ENCODE measurements around the gene TRPM3. TPM values are rescaled to one million over a fixed set of nuclear protein-coding genes. Genes with fewer than 3 reads are reported as not detected.

The TRPM3 gene
- total RNA-seq, 2 experiments from 2014 or later: not detected

- Mint-ChIP-seq H3K4me1 (ENCODE audit: low read depth) (no peaks in the 10 kb centered on the region), H3K4me3 (no peak overlapping the region), H3K27ac (no peak overlapping the region), H3K36me3 (ENCODE audit: low read depth) (no peaks in the 10 kb centered on the region), H3K27me3 (peaks cover 6% of the 10 kb centered on the region), H3K9me3 (no peaks in the 10 kb centered on the region)
- Histone ChIP-seq H3K4me1 (ENCODE audit: insufficient read depth, low read length) (no peaks in the 10 kb centered on the region), H3K36me3 (ENCODE audit: insufficient read depth, low read length) (no peaks in the 10 kb centered on the region), H3K4me3 (ENCODE audit: low read length) (no peak overlapping the region), H3K27me3 (ENCODE audit: control insufficient read depth in 1 of 2, insufficient read depth in 2 of 2, low read length in 2 of 2) (no peaks in the 10 kb centered on the region), H3K9me3 (ENCODE audit: control insufficient read depth in 1 of 2, insufficient read depth in 1 of 2, low read length in 2 of 2) (no peaks in the 10 kb centered on the region), H3K27ac (ENCODE audit: low read depth in 1 of 2, low read length in 2 of 2) (no peak overlapping the region)
- DNase-seq (no peak), ATAC-seq (ENCODE audit: poor library complexity) (no peak)
- TF ChIP-seq CTCF (IDR thresholded peaks at IDR 0.05): no peak
- intact Hi-C loops (cut with DNase I, micrococcal nuclease): no loop called here
- POLR2A ChIA-PET: no interaction called here
- CTCF ChIA-PET: no interaction called here
Measured at GRCh38 chr9:70678153-70678552, 443.3 kb downstream of the TRPM3 start.

GRCh38 chr9:70677055-70677735 is 444.2 kb downstream of the TRPM3 start:
- H3K4me3 Mint-ChIP-seq: no peak overlapping the region
- no peak for ATAC-seq (ENCODE audit: poor library complexity)
- H3K9me3 Mint-ChIP-seq: no peaks in the 10 kb centered on the region
- TF ChIP-seq CTCF (IDR thresholded peaks at IDR 0.05): no peak
- H3K9me3 ChIP-seq (ENCODE audit: control insufficient read depth in 1 of 2, insufficient read depth in 1 of 2, low read length in 2 of 2): no peaks in the 10 kb centered on the region
- no peaks in the 10 kb centered on the region for H3K4me1 Mint-ChIP-seq (ENCODE audit: low read depth)
- intact Hi-C loops (cut with DNase I, micrococcal nuclease): no loop called here
- no peak overlapping the region for H3K4me3 ChIP-seq (ENCODE audit: low read length)
- peaks cover 11% of the 10 kb centered on the region for H3K27me3 Mint-ChIP-seq
- no peaks in the 10 kb centered on the region for H3K4me1 ChIP-seq (ENCODE audit: insufficient read depth, low read length)
- CTCF ChIA-PET: no interaction called here
- POLR2A ChIA-PET: no interaction called here
- no peaks in the 10 kb centered on the region for H3K27me3 ChIP-seq (ENCODE audit: control insufficient read depth in 1 of 2, insufficient read depth in 2 of 2, low read length in 2 of 2)
- no peak overlapping the region for H3K27ac ChIP-seq (ENCODE audit: low read depth in 1 of 2, low read length in 2 of 2)
- no peak for DNase-seq
- H3K36me3 Mint-ChIP-seq (ENCODE audit: low read depth): no peaks in the 10 kb centered on the region
- H3K36me3 ChIP-seq (ENCODE audit: insufficient read depth, low read length): no peaks in the 10 kb centered on the region
- no peak overlapping the region for H3K27ac Mint-ChIP-seq

GRCh38 chr9:70675868-70676370 is 445.5 kb downstream of the TRPM3 start:
- Histone ChIP-seq H3K27me3 (ENCODE audit: control insufficient read depth in 1 of 2, insufficient read depth in 2 of 2, low read length in 2 of 2) (no peaks in the 10 kb centered on the region), H3K4me3 (ENCODE audit: low read length) (no peak overlapping the region), H3K27ac (ENCODE audit: low read depth in 1 of 2, low read length in 2 of 2) (no peak overlapping the region), H3K36me3 (ENCODE audit: insufficient read depth, low read length) (no peaks in the 10 kb centered on the region), H3K4me1 (ENCODE audit: insufficient read depth, low read length) (no peaks in the 10 kb centered on the region), H3K9me3 (ENCODE audit: control insufficient read depth in 1 of 2, insufficient read depth in 1 of 2, low read length in 2 of 2) (no peaks in the 10 kb centered on the region)
- ATAC-seq (ENCODE audit: poor library complexity) (no peak), DNase-seq (no peak)
- H3K27ac Mint-ChIP-seq: no peak overlapping the region
- intact Hi-C loops (cut with DNase I, micrococcal nuclease): no loop called here
- no peaks in the 10 kb centered on the region for H3K4me1 Mint-ChIP-seq (ENCODE audit: low read depth)
- TF ChIP-seq CTCF (IDR thresholded peaks at IDR 0.05): no peak
- peaks cover 11% of the 10 kb centered on the region for H3K27me3 Mint-ChIP-seq
- H3K36me3 Mint-ChIP-seq (ENCODE audit: low read depth): no peaks in the 10 kb centered on the region
- no peak overlapping the region for H3K4me3 Mint-ChIP-seq
- CTCF ChIA-PET: no interaction called here
- POLR2A ChIA-PET: no interaction called here
- H3K9me3 Mint-ChIP-seq: no peaks in the 10 kb centered on the region

Data from CD4-positive, alpha-beta T cell (primary cell).